ENCODE results near the gene ZDHHC11B. TPM values are rescaled to one million over a fixed set of nuclear protein-coding genes. Genes with fewer than 3 reads are reported as not detected.

Gene ZDHHC11B
- polyA plus RNA-seq, 3 donors = 4.3 to 5.4 (median 4.4) TPM

DNA sequence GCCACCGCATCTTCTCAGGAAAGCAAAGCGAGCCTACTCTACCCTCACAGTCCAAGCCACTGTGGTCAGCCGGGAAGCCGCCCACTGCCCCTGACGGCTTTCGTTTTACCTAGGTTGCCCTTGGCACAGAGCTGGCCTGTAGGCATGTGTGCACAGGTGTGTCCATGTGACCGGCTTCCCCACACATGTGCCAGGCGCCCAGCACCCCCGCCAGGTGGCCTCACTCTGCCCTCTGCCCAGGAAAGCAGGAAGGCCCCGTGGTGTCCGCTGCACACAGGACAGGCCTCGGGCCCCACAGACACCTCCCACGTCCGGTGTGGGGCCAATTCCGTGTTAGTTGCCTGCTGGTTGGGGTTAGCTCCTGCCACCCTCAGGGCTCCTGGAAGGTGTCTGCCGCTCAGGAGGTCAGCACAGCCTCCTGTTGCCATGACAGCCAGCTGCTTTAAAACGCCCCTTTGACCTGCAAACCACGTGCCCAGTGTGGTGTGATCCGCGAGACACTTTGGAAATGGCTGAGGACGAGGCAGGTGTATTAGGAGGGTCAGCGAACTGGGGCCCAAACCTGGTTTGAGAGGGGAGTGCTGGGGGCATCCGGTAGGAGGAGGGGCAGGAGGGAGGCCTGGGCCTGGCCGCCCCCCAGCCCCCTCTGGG lies 120.1 kb downstream of the ZDHHC11B start:
- DNase-seq (ENCODE audit: low read depth in 3 of 3, low spot score in 2 of 3) = no peak

DNA sequence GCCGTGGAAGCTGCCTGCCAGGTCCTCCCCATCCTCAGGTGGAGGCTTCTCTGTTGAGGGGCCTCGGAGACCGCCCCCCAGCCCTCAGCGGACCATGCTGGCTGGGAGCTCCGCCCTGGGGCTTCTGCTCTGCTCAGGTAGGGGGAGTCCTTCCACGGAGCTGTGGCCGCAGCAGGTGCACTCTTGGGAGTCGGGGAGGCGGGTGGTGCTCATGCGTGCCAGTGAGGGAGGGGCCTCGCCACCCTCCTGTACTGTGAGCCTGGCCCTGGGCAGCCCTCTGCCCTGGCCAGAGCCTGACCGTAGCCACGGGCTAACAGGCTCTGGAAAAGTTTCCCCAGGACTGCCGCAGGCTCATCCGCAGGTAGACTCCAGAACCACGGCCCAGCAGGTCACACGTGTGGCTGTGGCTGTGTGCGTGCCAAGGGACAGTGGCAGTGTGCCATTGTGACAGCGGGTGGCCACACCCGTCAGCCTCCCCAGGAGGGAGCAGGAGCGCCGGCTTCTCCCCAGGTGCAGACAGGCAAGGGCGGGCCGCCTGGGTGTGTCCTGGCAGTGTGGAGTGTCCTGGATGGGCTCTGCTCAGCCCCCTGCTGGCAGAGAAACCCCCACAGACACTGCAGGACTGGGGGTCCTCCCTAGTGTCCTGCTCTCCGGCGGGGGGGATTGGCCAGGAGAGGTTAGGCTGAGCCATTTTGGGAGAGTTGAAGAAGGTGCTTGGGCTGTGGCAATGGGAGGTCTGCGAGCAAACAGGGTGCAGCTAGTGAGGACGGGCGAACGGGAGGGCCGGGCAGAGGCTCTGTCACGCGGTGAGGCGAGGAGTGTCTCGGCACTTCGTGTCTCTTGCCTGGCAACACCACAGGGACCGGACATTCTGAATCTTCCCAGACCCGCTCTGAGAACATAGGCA lies 120.8 kb downstream of the ZDHHC11B start:
- no peak for DNase-seq (ENCODE audit: low read depth in 3 of 3, low spot score in 2 of 3)

DNA sequence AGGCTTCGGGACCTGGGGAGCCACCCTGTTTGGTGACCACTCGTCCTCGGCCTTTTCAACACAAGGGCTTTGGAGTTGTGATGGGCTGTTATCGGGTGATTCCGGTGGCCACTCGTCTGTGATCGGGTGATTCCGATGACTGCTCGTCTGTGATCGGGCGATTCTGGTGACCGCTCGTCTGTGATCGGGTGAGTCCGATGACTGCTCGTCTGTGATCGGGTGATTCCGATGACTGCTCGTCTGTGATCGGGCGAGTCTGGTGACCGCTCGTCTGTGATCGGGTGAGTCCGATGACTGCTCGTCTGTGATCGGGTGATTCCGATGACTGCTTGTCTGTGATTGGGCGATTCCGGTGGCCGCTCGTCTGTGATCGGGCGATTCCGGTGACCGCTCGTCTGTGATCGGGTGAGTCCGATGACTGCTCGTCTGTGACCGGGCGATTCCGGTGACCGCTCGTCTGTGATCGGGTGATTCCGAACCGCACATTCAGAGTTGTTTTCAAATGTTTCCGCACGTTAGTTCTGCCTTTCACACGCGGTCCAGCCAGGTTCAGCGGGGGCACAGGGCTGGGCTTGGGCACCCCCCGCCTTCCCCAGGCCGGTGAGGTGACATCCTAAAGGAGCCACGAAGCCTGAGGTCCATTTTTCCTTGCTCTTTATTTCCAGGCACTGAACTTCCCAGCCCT lies 121.6 kb downstream of the ZDHHC11B start:
- no peak for DNase-seq (ENCODE audit: low read depth in 3 of 3, low spot score in 2 of 3)

DNA sequence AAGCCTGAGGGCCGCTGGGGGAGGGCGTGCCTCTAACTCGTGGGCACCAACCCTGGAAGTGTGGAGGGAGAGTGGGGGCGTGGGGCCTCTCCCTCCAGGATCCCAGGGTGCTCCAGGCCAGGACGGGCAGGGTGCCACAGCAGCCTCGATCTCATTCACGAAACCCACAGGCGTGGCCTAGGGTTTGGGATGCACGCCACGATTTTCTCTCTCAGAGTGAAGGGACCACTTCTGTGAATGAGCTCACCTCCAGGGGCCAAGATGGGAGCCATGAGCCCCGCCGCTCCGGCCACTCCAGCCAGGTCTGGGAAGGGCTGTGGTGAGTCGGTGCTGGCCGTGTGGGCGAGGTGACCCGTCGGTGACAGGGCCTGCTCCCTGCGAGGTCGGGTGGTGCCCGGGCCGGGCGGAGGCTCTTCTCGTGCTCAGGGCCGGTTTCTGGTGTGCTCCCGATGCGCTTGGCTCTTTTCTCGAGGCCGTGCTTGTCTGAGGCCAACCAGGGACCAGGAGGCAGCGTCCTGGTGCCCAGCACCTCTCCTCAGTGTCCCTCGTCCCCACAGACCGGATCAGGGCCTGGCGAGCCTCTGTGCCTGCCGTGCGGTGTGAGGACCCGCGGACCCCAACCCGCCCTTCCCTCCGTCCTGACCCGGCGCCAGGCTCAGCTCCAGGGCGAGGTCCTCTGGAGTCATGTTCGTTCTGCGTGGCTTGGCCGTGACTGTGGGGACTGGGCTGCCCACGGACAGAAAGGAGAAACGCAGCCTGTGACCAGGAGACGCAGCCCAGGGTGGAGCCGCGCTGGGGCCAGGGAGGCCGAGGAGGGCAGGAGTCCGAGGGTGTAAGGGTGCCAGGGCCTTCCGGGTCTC lies 122.4 kb downstream of the ZDHHC11B start:
- DNase-seq (ENCODE audit: low read depth in 3 of 3, low spot score in 2 of 3) = no peak

DNA sequence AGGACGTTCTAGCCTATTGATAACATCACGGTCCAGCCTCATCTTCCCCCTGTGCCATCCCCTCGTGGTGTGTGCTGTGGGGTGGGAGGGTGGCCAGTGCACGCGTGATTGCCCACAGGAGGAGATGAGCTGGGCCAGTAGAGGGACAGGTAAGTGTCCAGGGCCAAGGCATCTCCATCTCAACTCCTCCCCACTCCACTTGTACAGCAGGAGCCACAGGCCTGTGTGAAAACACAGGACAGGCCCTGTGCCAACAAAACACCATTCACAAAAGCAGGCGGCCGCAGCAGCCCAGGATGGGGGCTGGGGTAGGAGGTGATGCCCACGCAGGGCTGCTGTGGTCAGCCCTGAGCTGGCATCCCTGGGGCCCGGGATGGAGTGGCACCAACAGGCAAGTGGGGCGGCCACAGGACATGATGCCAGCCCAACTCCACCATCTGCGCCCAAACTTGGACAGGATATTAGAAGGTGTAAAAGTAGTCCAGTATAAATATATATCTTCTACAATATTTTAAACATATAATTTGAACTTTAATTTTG lies 124.0 kb downstream of the ZDHHC11B start:
- no peak for DNase-seq (ENCODE audit: low read depth in 3 of 3, low spot score in 2 of 3)

Other genes with a start within 250 kb of the ZDHHC11B start
- gene CEP72, start 172.4 kb downstream of the ZDHHC11B start, polyA plus RNA-seq (ENCODE audit: insufficient read length in 3 of 3) = 1 to 10 TPM; 7.6 to 8.6 (median 7.8) TPM
- 1 to 10 TPM; 2.9 to 5.5 (median 3.9) TPM for gene TPPP, start 91.4 kb downstream of the ZDHHC11B start, polyA plus RNA-seq (ENCODE audit: insufficient read length in 3 of 3)
- 1 to 10 TPM; 3.5 to 5.9 (median 4.2) TPM for gene ZDHHC11, start 66.3 kb upstream of the ZDHHC11B start, polyA plus RNA-seq (ENCODE audit: insufficient read length in 3 of 3)
- 10 to 100 TPM; 35.0 to 38.9 (median 36.4) TPM for gene BRD9, start 108.1 kb upstream of the ZDHHC11B start, polyA plus RNA-seq (ENCODE audit: insufficient read length in 3 of 3)
- 10 to 100 TPM; 13.9 to 16.3 (median 16.3) TPM for gene TRIP13, start 108.2 kb upstream of the ZDHHC11B start, polyA plus RNA-seq (ENCODE audit: insufficient read length in 3 of 3)
- gene NKD2, start 224.1 kb upstream of the ZDHHC11B start, polyA plus RNA-seq (ENCODE audit: insufficient read length in 3 of 3) = 10 to 100 TPM; 12.9 to 16.9 (median 16.5) TPM